ENCODE data around the gene MAP2K3. TPM values are rescaled to one million over a fixed set of nuclear protein-coding genes. Genes with fewer than 3 reads are reported as not detected.
"Not testable (repeated sequence)": the region's sequence is repeated elsewhere in the genome, so short reads cannot be mapped to it uniquely, and the experiment has no call there.

The MAP2K3 gene
- total RNA-seq, 2 experiments from 2014 or later = 151 to 153 TPM

GRCh38 chr17:21306611-21307272 lies 22.2 kb downstream of the MAP2K3 start:
- intact Hi-C loops (cut with micrococcal nuclease); H3K4me3 Mint-ChIP-seq; ATAC-seq; POLR2A ChIA-PET; H3K4me1 Mint-ChIP-seq (ENCODE audit: low read depth); CTCF ChIA-PET; H3K27me3 Mint-ChIP-seq; DNase-seq; H3K27ac Mint-ChIP-seq; H3K9me3 Mint-ChIP-seq: not testable (repeated sequence)
- peaks cover 65% of the 10 kb centered on the region for H3K36me3 Mint-ChIP-seq (ENCODE audit: low read depth)

GRCh38 chr17:21307273-21307625 lies 22.7 kb downstream of the MAP2K3 start:
- H3K4me3 Mint-ChIP-seq; H3K4me1 Mint-ChIP-seq (ENCODE audit: low read depth); POLR2A ChIA-PET; ATAC-seq; H3K27me3 Mint-ChIP-seq; CTCF ChIA-PET; intact Hi-C loops (cut with micrococcal nuclease); H3K9me3 Mint-ChIP-seq; DNase-seq; H3K27ac Mint-ChIP-seq: not testable (repeated sequence)
- peaks cover 64% of the 10 kb centered on the region for H3K36me3 Mint-ChIP-seq (ENCODE audit: low read depth)

- ATAC-seq; H3K27me3 Mint-ChIP-seq; CTCF ChIA-PET; POLR2A ChIA-PET; H3K27ac Mint-ChIP-seq; H3K4me1 Mint-ChIP-seq (ENCODE audit: low read depth); DNase-seq; intact Hi-C loops (cut with micrococcal nuclease); H3K4me3 Mint-ChIP-seq; H3K9me3 Mint-ChIP-seq: not testable (repeated sequence)
- peaks cover 47% of the 10 kb centered on the region for H3K36me3 Mint-ChIP-seq (ENCODE audit: low read depth)
These were observed 24.4 kb downstream of the MAP2K3 start for GRCh38 chr17:21308931-21309381.

- CTCF ChIA-PET; H3K4me3 Mint-ChIP-seq; H3K27me3 Mint-ChIP-seq; H3K4me1 Mint-ChIP-seq (ENCODE audit: low read depth); POLR2A ChIA-PET; ATAC-seq; H3K9me3 Mint-ChIP-seq; H3K27ac Mint-ChIP-seq; DNase-seq: not testable (repeated sequence)
- intact Hi-C loops (cut with micrococcal nuclease) = loop anchor here (10.0 kb wide), 1 partner anchor 205 kb away; no protein-coding TSS in a partner anchor
- peaks cover 43% of the 10 kb centered on the region for H3K36me3 Mint-ChIP-seq (ENCODE audit: low read depth)
These were observed 25.7 kb downstream of the MAP2K3 start for GRCh38 chr17:21310061-21310765.

GRCh38 chr17:21310766-21311602 lies 26.5 kb downstream of the MAP2K3 start:
- H3K27ac Mint-ChIP-seq; ATAC-seq; H3K4me3 Mint-ChIP-seq; DNase-seq; POLR2A ChIA-PET; H3K27me3 Mint-ChIP-seq; H3K9me3 Mint-ChIP-seq; H3K4me1 Mint-ChIP-seq (ENCODE audit: low read depth); CTCF ChIA-PET: not testable (repeated sequence)
- peaks cover 36% of the 10 kb centered on the region for H3K36me3 Mint-ChIP-seq (ENCODE audit: low read depth)
- intact Hi-C loops (cut with micrococcal nuclease) = loop anchor here (10.0 kb wide), 1 partner anchor 204 kb away; no protein-coding TSS in a partner anchor

GRCh38 chr17:21313320-21313719 lies 28.8 kb downstream of the MAP2K3 start:
- Mint-ChIP-seq H3K36me3 (ENCODE audit: low read depth) (peaks cover 22% of the 10 kb centered on the region), H3K9me3 (peaks cover 1% of the 10 kb centered on the region), H3K4me1 (ENCODE audit: low read depth) (no peaks in the 10 kb centered on the region), H3K4me3 (no peak overlapping the region), H3K27ac (no peak overlapping the region), H3K27me3 (no peaks in the 10 kb centered on the region)
- no peak for ATAC-seq
- ChIA-PET POLR2A (no interaction called here), CTCF (no interaction called here)
- intact Hi-C loops (cut with micrococcal nuclease) = loop anchor here (10.0 kb wide), 1 partner anchor 201 kb away; no protein-coding TSS in a partner anchor
- no peak for TF ChIP-seq CTCF (IDR thresholded peaks at IDR 0.05)
- DNase-seq = no peak

- H3K9me3 Mint-ChIP-seq; POLR2A ChIA-PET; ATAC-seq; H3K27me3 Mint-ChIP-seq; H3K27ac Mint-ChIP-seq; DNase-seq; H3K4me3 Mint-ChIP-seq; H3K4me1 Mint-ChIP-seq (ENCODE audit: low read depth): not testable (repeated sequence)
- intact Hi-C loops (cut with micrococcal nuclease) = loop anchor here (10.0 kb wide), 1 partner anchor 201 kb away; no protein-coding TSS in a partner anchor
- CTCF ChIA-PET = interaction anchor here (0.6 kb wide), 1 partner anchor 820 kb away, joined by 3 read pairs; no protein-coding TSS in a partner anchor
- peaks cover 18% of the 10 kb centered on the region for H3K36me3 Mint-ChIP-seq (ENCODE audit: low read depth)
These were observed 29.2 kb downstream of the MAP2K3 start for GRCh38 chr17:21313761-21314160.

GRCh38 chr17:21314261-21314664 lies 29.8 kb downstream of the MAP2K3 start:
- H3K4me1 Mint-ChIP-seq (ENCODE audit: low read depth); H3K9me3 Mint-ChIP-seq; ATAC-seq; DNase-seq; H3K4me3 Mint-ChIP-seq; POLR2A ChIA-PET; H3K27me3 Mint-ChIP-seq; H3K27ac Mint-ChIP-seq: not testable (repeated sequence)
- intact Hi-C loops (cut with micrococcal nuclease) = loop anchor here (10.0 kb wide), 1 partner anchor 201 kb away; no protein-coding TSS in a partner anchor
- H3K36me3 Mint-ChIP-seq (ENCODE audit: low read depth) = peaks cover 13% of the 10 kb centered on the region
- CTCF ChIA-PET = interaction anchor here (0.6 kb wide), 1 partner anchor 820 kb away, joined by 3 read pairs; no protein-coding TSS in a partner anchor

- H3K4me1 Mint-ChIP-seq (ENCODE audit: low read depth); H3K27ac Mint-ChIP-seq; ATAC-seq; H3K9me3 Mint-ChIP-seq; H3K27me3 Mint-ChIP-seq; DNase-seq; CTCF ChIA-PET; POLR2A ChIA-PET; H3K4me3 Mint-ChIP-seq: not testable (repeated sequence)
- intact Hi-C loops (cut with micrococcal nuclease) = loop anchor here (10.0 kb wide), 1 partner anchor 200 kb away; no protein-coding TSS in a partner anchor
- peaks cover 12% of the 10 kb centered on the region for H3K36me3 Mint-ChIP-seq (ENCODE audit: low read depth)
These were observed 30.2 kb downstream of the MAP2K3 start for GRCh38 chr17:21314701-21315111.

- H3K9me3 Mint-ChIP-seq; POLR2A ChIA-PET; CTCF ChIA-PET; DNase-seq; ATAC-seq; H3K27me3 Mint-ChIP-seq; H3K36me3 Mint-ChIP-seq (ENCODE audit: low read depth); H3K27ac Mint-ChIP-seq; H3K4me3 Mint-ChIP-seq; H3K4me1 Mint-ChIP-seq (ENCODE audit: low read depth): not testable (repeated sequence)
- intact Hi-C loops (cut with micrococcal nuclease) = loop anchor here (10.0 kb wide), 1 partner anchor 199 kb away; no protein-coding TSS in a partner anchor
These were observed 30.9 kb downstream of the MAP2K3 start for GRCh38 chr17:21315246-21316000.
